Activated naive CD4-positive, alpha-beta T cell treated with anti-CD3 and anti-CD28 coated beads, Interleukin-2, amount 10 ng/mL, durations not matched to agents 7 days and 5 days (primary cell): ENCODE results near the gene THUMPD2.

Experiments
- CTCF ChIA-PET: fragments of 350-600 bp; sonication (Branson Sonifier 250); formaldehyde crosslinking; loops from one replicate; lab custom pipeline; 2021; ENCODE audit warnings: antibody characterized with exemption; lab: Charles Lee
- DNase-seq: peaks from one replicate; pipeline ENCODE4 v3.0.0-alpha.2; 2020
- H3K27ac Mint-ChIP-seq: one replicate; pipeline ENCODE4 v1.8.0; 2021; ENCODE audit warnings: mild to moderate bottlenecking, moderate library complexity, mixed read lengths
- H3K27me3 Mint-ChIP-seq: one replicate; pipeline ENCODE4 v1.8.0; 2021; ENCODE audit warnings: mild to moderate bottlenecking, mixed read lengths
- H3K36me3 Mint-ChIP-seq: one replicate; pipeline ENCODE4 v1.8.0; 2021; ENCODE audit warnings: mixed read lengths
- H3K4me1 Mint-ChIP-seq: one replicate; pipeline ENCODE4 v1.8.0; 2021; ENCODE audit warnings: mixed read lengths
- H3K4me3 Mint-ChIP-seq: one replicate; pipeline ENCODE4 v1.8.0; 2021; ENCODE audit warnings: mild to moderate bottlenecking, moderate library complexity, mixed read lengths
- H3K9me3 Mint-ChIP-seq: one replicate; pipeline ENCODE4 v1.8.0; 2021; ENCODE audit warnings: mixed read lengths

The THUMPD2 gene

DNA sequence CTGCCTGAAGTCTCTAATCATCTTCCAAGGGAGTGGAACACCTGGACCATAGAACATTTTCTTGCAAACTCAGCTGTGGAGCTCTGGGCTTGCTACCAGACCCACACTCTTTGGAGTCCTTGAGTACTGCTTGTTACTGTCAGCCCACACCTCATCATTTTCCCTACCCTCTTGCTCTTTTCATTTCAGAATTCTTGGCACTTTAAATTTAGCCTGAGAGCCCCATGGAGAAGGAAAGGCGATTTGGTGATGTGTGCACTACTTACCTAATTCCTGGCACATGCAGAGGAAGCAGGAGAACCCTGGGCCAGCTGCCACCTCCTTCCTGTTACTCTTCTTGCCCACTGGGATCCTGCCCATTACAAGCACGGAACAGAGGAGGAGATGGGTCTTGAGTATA is 81.6 kb downstream of the THUMPD2 start:
- no peak for DNase-seq
- H3K4me1 Mint-ChIP-seq = no peaks in the 10 kb centered on the region
- CTCF ChIA-PET = interaction anchor here (1.4 kb wide), 1 partner anchor 317 kb away, joined by 4 read pairs; no protein-coding TSS in a partner anchor
- H3K27me3 Mint-ChIP-seq = peaks cover 20% of the 10 kb centered on the region
- H3K4me3 Mint-ChIP-seq = no peak overlapping the region
- peaks cover 8% of the 10 kb centered on the region for H3K9me3 Mint-ChIP-seq
- H3K27ac Mint-ChIP-seq = no peak overlapping the region
- no peaks in the 10 kb centered on the region for H3K36me3 Mint-ChIP-seq

DNA sequence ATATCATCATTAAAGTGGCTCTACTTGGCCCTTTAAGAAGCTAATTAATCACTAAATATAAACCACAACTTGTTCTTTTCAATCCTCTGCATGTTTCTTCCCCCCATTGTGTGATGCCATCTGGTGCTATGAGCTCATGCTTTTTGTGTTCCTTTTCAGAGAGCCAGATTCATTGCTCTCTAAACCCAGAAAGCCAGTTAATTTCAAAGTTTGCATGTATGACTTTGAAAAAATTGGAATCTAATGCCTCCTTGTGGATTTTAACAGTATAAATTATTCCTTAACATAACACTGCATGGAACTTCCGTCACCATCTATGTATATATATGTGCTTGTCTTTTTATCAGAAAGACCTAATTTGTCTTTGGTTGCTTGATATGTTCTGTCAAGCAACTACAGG is 82.2 kb downstream of the THUMPD2 start:
- H3K9me3 Mint-ChIP-seq = peaks cover 6% of the 10 kb centered on the region
- H3K27ac Mint-ChIP-seq = no peak overlapping the region
- H3K27me3 Mint-ChIP-seq = peaks cover 20% of the 10 kb centered on the region
- H3K4me3 Mint-ChIP-seq = no peak overlapping the region
- H3K36me3 Mint-ChIP-seq = no peaks in the 10 kb centered on the region
- no peaks in the 10 kb centered on the region for H3K4me1 Mint-ChIP-seq
- no peak for DNase-seq
- CTCF ChIA-PET = interaction anchor here (1.2 to 1.4 kb wide), 2 partner anchors 317 to 319 kb away, joined by 3 to 4 read pairs; no protein-coding TSS in a partner anchor

DNA sequence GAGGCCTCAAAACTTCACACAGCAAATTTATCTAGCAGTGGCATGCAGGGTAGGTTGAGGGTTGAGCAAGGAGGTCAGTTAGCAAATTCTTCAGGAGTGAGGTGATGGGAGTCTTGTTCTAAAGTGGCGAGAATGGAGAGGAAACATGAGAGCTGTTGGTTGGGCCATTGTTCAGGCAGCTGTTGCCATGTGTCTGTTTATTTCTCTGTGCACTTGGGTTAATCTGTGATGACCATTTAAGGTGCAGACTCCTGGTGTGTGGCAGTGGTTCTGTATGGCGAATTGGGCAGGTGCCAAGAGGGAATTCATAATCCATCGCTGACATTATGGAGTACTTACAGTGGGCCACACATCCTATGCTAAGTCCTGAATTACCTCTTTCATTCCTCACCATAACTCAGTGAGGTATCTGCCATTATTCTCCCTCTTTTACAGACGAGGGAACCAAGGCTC is 82.9 kb downstream of the THUMPD2 start:
- CTCF ChIA-PET = interaction anchor here (1.2 kb wide), 1 partner anchor 318 kb away, joined by 3 read pairs; no protein-coding TSS in a partner anchor
- no peak for DNase-seq
- no peaks in the 10 kb centered on the region for H3K36me3 Mint-ChIP-seq

DNA sequence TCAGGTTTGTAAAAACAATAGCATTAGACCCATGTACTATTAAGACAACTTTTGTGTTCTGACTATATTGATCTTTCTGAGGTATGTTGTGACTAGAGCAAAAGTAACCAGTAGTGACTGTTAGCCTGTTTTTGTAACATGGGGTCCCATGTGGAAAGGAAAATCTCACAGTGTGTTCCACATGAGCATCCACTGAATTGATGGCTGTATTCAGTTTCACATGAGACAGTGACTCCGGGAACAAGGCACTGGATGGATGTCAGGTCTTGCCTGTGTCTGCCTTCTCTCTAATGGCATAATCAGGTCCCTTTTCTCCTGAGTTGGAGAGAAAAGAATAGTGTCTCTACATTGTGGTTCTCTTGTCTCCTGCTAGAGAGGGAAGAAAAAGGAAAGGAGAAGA is 85.8 kb downstream of the THUMPD2 start:
- CTCF ChIA-PET = no interaction called here
- Mint-ChIP-seq H3K36me3 (no peaks in the 10 kb centered on the region), H3K27me3 (peaks cover 23% of the 10 kb centered on the region), H3K9me3 (no peaks in the 10 kb centered on the region), H3K4me1 (no peaks in the 10 kb centered on the region), H3K27ac (no peak overlapping the region), H3K4me3 (no peak overlapping the region)
- no peak for DNase-seq

More for the DNA sequence above, 82.9 kb downstream of the THUMPD2 start:
- Mint-ChIP-seq H3K9me3 (peaks cover 1% of the 10 kb centered on the region), H3K4me1 (no peaks in the 10 kb centered on the region), H3K27ac (no peak overlapping the region), H3K4me3 (no peak overlapping the region), H3K27me3 (peaks cover 17% of the 10 kb centered on the region)

DNA sequence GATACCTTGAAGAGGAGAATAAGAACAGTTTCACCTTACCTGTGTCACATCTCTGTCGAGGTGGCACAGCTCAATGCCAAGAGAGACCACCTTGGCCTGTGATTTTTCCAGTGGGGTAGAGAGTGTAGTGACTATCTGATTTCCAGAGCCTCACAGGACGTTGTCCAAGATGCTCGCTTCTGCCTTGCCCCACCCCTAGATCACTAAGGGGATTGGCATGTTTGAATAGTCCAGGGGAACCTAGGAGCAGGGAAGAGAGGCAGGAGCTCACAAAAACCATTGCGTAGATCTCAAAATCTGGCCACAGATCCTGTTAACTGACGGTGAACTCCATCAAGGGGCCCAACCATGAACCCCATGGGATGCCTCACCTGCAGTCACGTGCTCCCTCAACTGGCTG is 89.2 kb downstream of the THUMPD2 start:
- no peaks in the 10 kb centered on the region for H3K4me1 Mint-ChIP-seq
- no peaks in the 10 kb centered on the region for H3K9me3 Mint-ChIP-seq
- CTCF ChIA-PET = no interaction called here
- no peak overlapping the region for H3K27ac Mint-ChIP-seq
- peaks cover 14% of the 10 kb centered on the region for H3K27me3 Mint-ChIP-seq
- DNase-seq = no peak
- H3K4me3 Mint-ChIP-seq = no peak overlapping the region
- no peaks in the 10 kb centered on the region for H3K36me3 Mint-ChIP-seq

DNA sequence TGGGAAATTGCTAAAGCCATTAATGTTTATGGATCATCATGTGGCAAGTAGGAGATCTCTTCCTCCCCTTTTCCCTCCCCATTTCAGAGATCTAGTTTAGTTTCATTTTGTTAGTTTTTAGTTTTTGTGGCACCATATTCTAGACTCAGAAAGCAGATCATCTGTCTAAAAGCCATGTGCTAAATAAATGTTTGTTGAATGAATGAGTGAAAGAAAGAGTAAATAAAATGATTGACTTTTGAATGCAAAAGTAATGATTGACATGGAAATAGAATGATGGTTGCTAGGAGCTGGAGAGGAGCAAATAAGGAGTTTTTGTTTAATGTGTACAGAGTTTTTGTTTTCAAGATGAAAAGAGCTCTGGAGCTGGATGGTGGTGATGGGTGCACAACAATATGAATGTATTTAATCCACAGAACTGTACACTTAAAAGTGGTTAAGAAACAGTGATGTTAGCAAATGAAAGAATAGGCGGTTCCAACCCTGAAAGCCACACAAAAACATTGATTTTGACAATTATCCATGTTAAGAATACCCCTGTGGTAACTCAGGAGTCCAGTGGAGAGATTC is 89.7 kb downstream of the THUMPD2 start:
- DNase-seq = no peak
- Mint-ChIP-seq H3K36me3 (no peaks in the 10 kb centered on the region), H3K4me1 (no peaks in the 10 kb centered on the region), H3K9me3 (no peaks in the 10 kb centered on the region), H3K27me3 (peaks cover 14% of the 10 kb centered on the region), H3K4me3 (no peak overlapping the region), H3K27ac (no peak overlapping the region)
- CTCF ChIA-PET = no interaction called here

DNA sequence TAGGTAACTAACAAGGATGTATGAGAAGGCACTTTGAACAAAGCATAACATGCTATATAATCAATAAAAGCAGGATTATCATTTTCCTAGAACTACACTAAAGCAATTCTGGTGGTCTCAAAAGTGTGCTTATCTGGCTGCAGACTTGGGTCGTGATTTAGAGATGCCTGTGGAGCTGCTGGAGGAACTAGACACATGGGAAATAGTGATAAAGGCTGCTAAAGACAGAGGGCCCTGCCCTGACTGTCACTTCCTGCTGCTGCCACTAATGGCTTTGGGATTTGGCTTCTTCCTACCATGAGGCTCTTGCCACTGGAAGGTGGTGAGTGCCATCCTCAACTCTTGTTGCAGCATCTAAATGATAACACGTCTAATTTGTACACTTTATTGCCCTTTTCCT is 90.9 kb downstream of the THUMPD2 start:
- Mint-ChIP-seq H3K4me3 (no peak overlapping the region), H3K27ac (no peak overlapping the region), H3K36me3 (no peaks in the 10 kb centered on the region), H3K4me1 (no peaks in the 10 kb centered on the region), H3K9me3 (no peaks in the 10 kb centered on the region), H3K27me3 (peaks cover 11% of the 10 kb centered on the region)
- no peak for DNase-seq
- CTCF ChIA-PET = no interaction called here

DNA sequence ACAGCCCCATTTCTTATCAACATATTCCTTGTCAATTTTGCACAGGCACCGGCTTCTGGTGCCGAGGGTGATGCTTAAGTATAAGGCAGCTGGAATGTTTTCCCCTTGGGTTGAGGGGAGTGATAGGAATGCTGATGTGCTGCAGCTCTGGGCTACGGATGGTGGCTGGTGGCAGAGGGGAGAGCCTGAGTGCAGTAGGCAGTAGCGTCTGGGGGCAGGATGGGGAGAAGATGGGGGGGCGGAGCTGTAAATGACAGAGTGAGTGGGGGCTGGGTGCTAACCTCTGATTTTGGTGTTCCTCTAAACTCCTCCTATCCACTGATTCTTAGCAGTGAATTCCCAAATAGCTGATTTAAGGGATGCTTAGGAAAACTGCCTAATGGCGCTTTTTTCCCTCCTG is 92.6 kb downstream of the THUMPD2 start:
- Mint-ChIP-seq H3K9me3 (no peaks in the 10 kb centered on the region), H3K36me3 (no peaks in the 10 kb centered on the region), H3K4me1 (no peaks in the 10 kb centered on the region)

More for the DNA sequence above, 92.6 kb downstream of the THUMPD2 start:
- Mint-ChIP-seq H3K27ac (no peak overlapping the region), H3K4me3 (no peak overlapping the region), H3K27me3 (peaks cover 10% of the 10 kb centered on the region)
- CTCF ChIA-PET = no interaction called here
- no peak for DNase-seq
